Osteoblast (primary cell): ENCODE results near the gene C3orf62. TPM values are rescaled to one million over a fixed set of nuclear protein-coding genes. Genes with fewer than 3 reads are reported as not detected.

Experiments used
- DNase-seq: peaks from one replicate; pipeline ENCODE4 v3.0.0; 2011; ENCODE audit warnings: low spot score, mixed read lengths; ENCODE audit not compliant: insufficient read length; ENCODE audit errors: missing footprints
- H2AFZ ChIP-seq: 2 replicates; pipeline ENCODE4 v1.6.0; 2011; ENCODE audit warnings: mild to moderate bottlenecking, low read length
- H3K27ac ChIP-seq: 2 replicates; pipeline ENCODE4 v1.5.1; 2011; ENCODE audit warnings: mild to moderate bottlenecking, low read depth, low read length, moderate library complexity
- H3K27me3 ChIP-seq: 2 replicates; pipeline ENCODE4 v1.6.0; 2012; ENCODE audit warnings: mild to moderate bottlenecking, control low read depth, inconsistent platforms, low read length, moderate library complexity; ENCODE audit not compliant: insufficient read depth
- H3K36me3 ChIP-seq: 2 replicates; pipeline ENCODE4 v1.5.1; 2011; ENCODE audit warnings: mild to moderate bottlenecking, low read length, control low read depth, moderate library complexity; ENCODE audit not compliant: insufficient read depth
- H3K4me1 ChIP-seq: 2 replicates; pipeline ENCODE4 v1.5.1; 2011; ENCODE audit warnings: mild to moderate bottlenecking, low read length, control low read depth, moderate library complexity; ENCODE audit not compliant: insufficient read depth
- H3K4me2 ChIP-seq: 2 replicates; pipeline ENCODE4 v1.6.0; 2011; ENCODE audit warnings: mild to moderate bottlenecking, low read length; ENCODE audit not compliant: insufficient read depth
- H3K4me3 ChIP-seq: fragments of 200-600 bp; sonication (generic); 3 replicates; pipeline ENCODE4 v1.5.1; 2012; ENCODE audit warnings: mild to moderate bottlenecking, low read length, inconsistent platforms; ENCODE audit not compliant: insufficient read depth
- H3K79me2 ChIP-seq: 2 replicates; pipeline ENCODE4 v1.6.0; 2012; ENCODE audit warnings: mild to moderate bottlenecking, low read length, control low read depth, inconsistent platforms; ENCODE audit not compliant: insufficient read depth
- H3K9me3 ChIP-seq: 2 replicates; pipeline ENCODE4 v1.5.1; 2011; ENCODE audit warnings: low read depth, low read length, control low read depth
- H4K20me1 ChIP-seq: 2 replicates; pipeline ENCODE4 v1.6.0; 2012; ENCODE audit warnings: mild to moderate bottlenecking, low read length, control low read depth; ENCODE audit not compliant: insufficient read depth
- CTCF ChIP-seq: IDR thresholded peaks from 2 replicates; pipeline ENCODE4 v1.5.1; 2011; ENCODE audit warnings: mild to moderate bottlenecking, low read depth, low read length, moderate library complexity; ENCODE audit errors: extremely low read depth
- total RNA-seq: library from RNA; depleted of rRNA; stranded (reverse); fragments of >200 nt; gene quantifications from 2 replicates; pipeline ENCODE4 v1.2.3, GENCODE V29; 2012

Gene C3orf62
- total RNA-seq, 1 donor = 3.6 TPM

DNA sequence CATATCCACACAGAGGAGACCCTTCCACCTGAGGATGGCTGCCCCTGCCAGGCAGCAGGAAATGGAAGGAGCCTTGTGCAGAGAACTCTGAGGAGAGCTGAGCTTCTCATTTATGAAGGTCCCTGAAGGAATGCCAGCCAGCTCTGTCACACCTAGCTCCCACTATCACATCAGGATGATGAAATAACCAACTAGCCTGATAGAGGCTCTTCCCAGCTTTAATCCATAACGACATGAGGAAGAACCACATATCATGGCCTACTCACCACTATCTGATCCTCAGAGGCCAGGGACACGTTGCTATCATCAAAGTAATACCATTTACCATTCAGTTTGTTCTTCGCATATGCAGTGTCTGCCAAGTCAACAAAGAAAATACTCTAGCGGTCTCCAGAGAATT lies 1.5 kb upstream of the C3orf62 start:
- H3K27me3 ChIP-seq = no peaks in the 10 kb centered on the region
- no peak overlapping the region for H3K27ac ChIP-seq
- H3K4me3 ChIP-seq = no peak overlapping the region

DNA sequence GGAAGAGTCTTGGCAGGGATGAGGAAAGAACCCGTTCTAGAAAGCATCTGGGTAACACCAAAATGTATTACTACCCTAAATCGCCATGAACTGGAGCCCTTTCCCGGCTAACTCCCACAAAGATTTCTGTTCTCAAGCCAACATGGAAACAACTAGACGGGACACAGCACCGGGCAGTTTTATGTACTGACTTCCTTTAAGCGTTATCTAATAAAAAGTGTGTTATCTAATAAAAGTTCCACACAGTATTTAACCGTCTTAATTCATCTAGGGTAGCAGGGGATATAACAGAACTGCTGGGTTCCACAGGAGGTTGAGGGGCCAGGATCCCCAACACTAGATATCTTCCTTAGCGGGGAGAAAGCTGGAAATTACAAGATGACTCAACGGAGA lies 347 bp upstream of the C3orf62 start:
- peaks cover 25% of the 10 kb centered on the region for H3K4me1 ChIP-seq
- no peak for TF ChIP-seq CTCF
- no peak for DNase-seq

More for the DNA sequence above, 1.5 kb upstream of the C3orf62 start:
- H2AFZ ChIP-seq = no peak overlapping the region
- DNase-seq = no peak
- peaks cover 23% of the 10 kb centered on the region for H3K36me3 ChIP-seq
- no peaks in the 10 kb centered on the region for H3K9me3 ChIP-seq
- no peaks in the 10 kb centered on the region for H3K79me2 ChIP-seq
- TF ChIP-seq CTCF = no peak
- peaks cover 25% of the 10 kb centered on the region for H3K4me1 ChIP-seq
- no peak overlapping the region for H3K4me2 ChIP-seq
- no peaks in the 10 kb centered on the region for H4K20me1 ChIP-seq

GRCh38 chr3:49273825-49274532 lies 3.1 kb downstream of the C3orf62 start:
- no peaks in the 10 kb centered on the region for H3K79me2 ChIP-seq
- no peak overlapping the region for H3K4me2 ChIP-seq
- no peak overlapping the region for H3K4me3 ChIP-seq
- H3K36me3 ChIP-seq = peaks cover 10% of the 10 kb centered on the region
- no peak for TF ChIP-seq CTCF
- H3K9me3 ChIP-seq = no peaks in the 10 kb centered on the region
- no peak overlapping the region for H2AFZ ChIP-seq
- peak; percentile 55 for DNase-seq
- peak overlapping the region; percentile 11 for H3K27ac ChIP-seq
- H3K27me3 ChIP-seq = no peaks in the 10 kb centered on the region
- H3K4me1 ChIP-seq = peaks cover 17% of the 10 kb centered on the region
- H4K20me1 ChIP-seq = no peaks in the 10 kb centered on the region

More for the DNA sequence above, 347 bp upstream of the C3orf62 start:
- H3K9me3 ChIP-seq = no peaks in the 10 kb centered on the region
- H2AFZ ChIP-seq = peak overlapping the region; percentile 79
- H3K27ac ChIP-seq = peak overlapping the region; percentile 81
- no peaks in the 10 kb centered on the region for H3K79me2 ChIP-seq
- H4K20me1 ChIP-seq = no peaks in the 10 kb centered on the region
- H3K4me2 ChIP-seq = peak overlapping the region; percentile 90
- H3K27me3 ChIP-seq = no peaks in the 10 kb centered on the region
- peaks cover 16% of the 10 kb centered on the region for H3K36me3 ChIP-seq
- H3K4me3 ChIP-seq = peak overlapping the region; percentile 74

DNA sequence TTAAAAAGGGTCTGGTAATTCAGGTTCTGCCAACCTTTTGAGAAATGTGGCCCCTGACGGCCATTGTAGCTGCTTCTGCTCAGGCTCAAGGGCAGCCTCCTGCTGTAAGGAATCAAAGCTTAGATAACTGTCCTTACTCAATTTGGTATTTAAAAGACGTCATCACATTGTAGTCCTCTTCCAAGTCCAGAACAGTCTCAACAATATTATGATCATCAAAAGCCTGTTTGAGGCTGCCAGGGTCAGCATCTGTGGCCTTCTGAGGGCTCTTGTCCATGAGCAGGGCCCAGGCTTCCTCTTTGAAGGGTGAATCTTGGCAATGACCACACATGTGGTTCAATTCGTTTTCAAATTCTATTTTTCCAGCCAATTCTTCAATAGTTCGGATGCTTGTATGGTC lies 6.0 kb downstream of the C3orf62 start:
- H3K4me1 ChIP-seq = peaks cover 5% of the 10 kb centered on the region
- H4K20me1 ChIP-seq = no peaks in the 10 kb centered on the region
- no peak for TF ChIP-seq CTCF
- no peak overlapping the region for H2AFZ ChIP-seq
- no peak overlapping the region for H3K4me3 ChIP-seq
- no peak overlapping the region for H3K4me2 ChIP-seq
- H3K27me3 ChIP-seq = no peaks in the 10 kb centered on the region
- no peak for DNase-seq
- no peaks in the 10 kb centered on the region for H3K9me3 ChIP-seq
- no peaks in the 10 kb centered on the region for H3K79me2 ChIP-seq
- no peaks in the 10 kb centered on the region for H3K36me3 ChIP-seq
- H3K27ac ChIP-seq = no peak overlapping the region
